ENCODE measurements around the gene PRTFDC1.
A peak's percentile ranks its signal among the peaks of the same experiment; 100 is the strongest.

PRTFDC1 gene

DNA sequence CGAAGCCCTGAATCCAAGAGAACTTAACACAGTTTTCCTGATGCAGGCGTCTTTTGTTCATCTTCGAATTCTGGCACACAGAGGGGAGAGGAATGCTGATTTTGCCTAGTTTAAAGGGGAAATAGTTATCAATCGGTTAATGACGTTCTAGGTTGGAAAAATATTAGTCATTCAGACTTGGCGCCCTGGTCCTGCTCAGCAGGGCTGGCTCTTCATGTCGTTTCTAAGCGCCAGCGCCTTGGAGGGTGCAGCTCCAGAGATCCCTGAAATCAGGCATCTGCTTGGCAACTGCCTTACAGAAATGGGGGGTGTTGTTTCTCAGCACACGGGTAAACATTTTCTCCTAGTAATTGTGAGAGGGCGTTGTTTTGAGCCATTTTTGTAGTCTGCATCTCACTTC lies 1.3 kb upstream of the PRTFDC1 start:
- Histone ChIP-seq H3K4me1 (ENCODE audit: control insufficient read depth, low read length) (no peaks in the 10 kb centered on the region), H4K20me1 (ENCODE audit: control insufficient read depth, insufficient read depth, low read depth, low read length) (no peaks in the 10 kb centered on the region), H3K9me2 (replicated peaks; ENCODE audit: control insufficient read depth, low read length) (no peaks in the 10 kb centered on the region), H3F3A (ENCODE audit: control insufficient read depth, insufficient read depth) (no peaks in the 10 kb centered on the region), H3K27ac (ENCODE audit: low read depth, low read length) (no peak overlapping the region), H3K27me3 (ENCODE audit: control insufficient read depth, low read length) (no peaks in the 10 kb centered on the region), H3K9me3 (ENCODE audit: control insufficient read depth, insufficient read depth, low read length) (no peaks in the 10 kb centered on the region), H3K36me3 (ENCODE audit: control insufficient read depth, low read length) (no peaks in the 10 kb centered on the region), H3K79me2 (ENCODE audit: control insufficient read depth, low read length) (no peaks in the 10 kb centered on the region), H3K4me2 (ENCODE audit: low read length) (no peak overlapping the region), H3K4me3 (ENCODE audit: low read length) (no peak overlapping the region)
- TF ChIP-seq EZH2phosphoT487 (IDR thresholded peaks at IDR 0.05; ENCODE audit: borderline replicate concordance, low read length), result no peak
- TF ChIP-seq, protein P1, sequence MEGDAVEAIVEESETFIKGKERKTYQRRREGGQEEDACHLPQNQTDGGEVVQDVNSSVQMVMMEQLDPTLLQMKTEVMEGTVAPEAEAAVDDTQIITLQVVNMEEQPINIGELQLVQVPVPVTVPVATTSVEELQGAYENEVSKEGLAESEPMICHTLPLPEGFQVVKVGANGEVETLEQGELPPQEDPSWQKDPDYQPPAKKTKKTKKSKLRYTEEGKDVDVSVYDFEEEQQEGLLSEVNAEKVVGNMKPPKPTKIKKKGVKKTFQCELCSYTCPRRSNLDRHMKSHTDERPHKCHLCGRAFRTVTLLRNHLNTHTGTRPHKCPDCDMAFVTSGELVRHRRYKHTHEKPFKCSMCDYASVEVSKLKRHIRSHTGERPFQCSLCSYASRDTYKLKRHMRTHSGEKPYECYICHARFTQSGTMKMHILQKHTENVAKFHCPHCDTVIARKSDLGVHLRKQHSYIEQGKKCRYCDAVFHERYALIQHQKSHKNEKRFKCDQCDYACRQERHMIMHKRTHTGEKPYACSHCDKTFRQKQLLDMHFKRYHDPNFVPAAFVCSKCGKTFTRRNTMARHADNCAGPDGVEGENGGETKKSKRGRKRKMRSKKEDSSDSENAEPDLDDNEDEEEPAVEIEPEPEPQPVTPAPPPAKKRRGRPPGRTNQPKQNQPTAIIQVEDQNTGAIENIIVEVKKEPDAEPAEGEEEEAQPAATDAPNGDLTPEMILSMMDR (IDR thresholded peaks at IDR 0.05; ENCODE audit: low read depth, low read length, poor library complexity, severe bottlenecking), result no peak

DNA sequence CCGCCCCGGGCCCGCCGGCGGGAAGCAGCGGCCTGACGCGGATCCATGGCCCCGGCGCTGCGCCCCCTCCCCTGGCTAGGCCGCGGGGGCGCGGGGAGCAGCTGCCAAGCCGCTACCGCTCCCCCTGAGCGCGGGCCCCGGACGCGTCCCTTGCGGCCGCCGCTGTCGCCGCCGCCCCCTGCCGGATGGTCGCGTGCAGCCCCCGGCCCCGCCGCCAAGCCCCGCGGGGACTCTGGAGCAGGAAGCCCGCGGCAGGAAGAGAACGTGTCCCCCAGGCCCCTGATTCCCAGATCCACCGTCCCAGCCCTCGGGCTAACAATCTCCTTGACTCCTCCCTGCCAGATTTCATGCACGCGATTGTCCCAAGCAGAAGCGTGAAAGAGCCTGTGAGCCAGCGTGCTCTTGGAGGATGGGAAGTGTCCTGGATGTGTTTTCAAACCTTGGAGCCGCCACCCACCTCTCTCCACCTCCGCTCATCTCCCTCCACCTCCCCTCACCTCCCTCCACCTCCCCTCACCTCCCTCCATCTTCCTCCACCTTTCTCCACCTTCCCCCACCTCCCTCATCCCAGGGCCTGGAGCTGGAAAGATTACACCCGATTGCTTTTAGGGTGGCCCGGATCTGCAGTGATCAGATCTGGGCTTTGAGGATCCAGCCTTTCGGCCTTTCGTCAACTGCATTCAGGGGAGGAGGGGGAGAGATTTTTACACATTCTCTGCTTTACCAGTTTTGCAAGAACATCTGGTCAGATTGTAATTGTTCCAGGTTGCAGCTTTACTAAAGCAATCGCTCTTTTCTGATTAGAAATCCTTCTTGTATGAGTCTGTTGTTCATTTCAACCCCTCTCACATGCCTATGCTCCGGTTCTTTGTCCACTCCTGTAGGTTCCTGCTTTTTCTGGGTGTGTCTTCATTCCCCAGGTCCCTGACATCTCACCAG lies 570 bp upstream of the PRTFDC1 start:
- H3K27ac ChIP-seq (ENCODE audit: low read depth, low read length), result no peak overlapping the region
- H3K9me3 ChIP-seq (ENCODE audit: control insufficient read depth, insufficient read depth, low read length), result no peaks in the 10 kb centered on the region
- no peaks in the 10 kb centered on the region for H3K9me2 ChIP-seq (replicated peaks; ENCODE audit: control insufficient read depth, low read length)
- H3F3A ChIP-seq (ENCODE audit: control insufficient read depth, insufficient read depth), result no peaks in the 10 kb centered on the region
- no peaks in the 10 kb centered on the region for H3K79me2 ChIP-seq (ENCODE audit: control insufficient read depth, low read length)
- H3K4me3 ChIP-seq (ENCODE audit: low read length), result peak overlapping the region; percentile 59
- no peaks in the 10 kb centered on the region for H4K20me1 ChIP-seq (ENCODE audit: control insufficient read depth, insufficient read depth, low read depth, low read length)
- H3K27me3 ChIP-seq (ENCODE audit: control insufficient read depth, low read length), result no peaks in the 10 kb centered on the region
- H3K4me2 ChIP-seq (ENCODE audit: low read length), result peak overlapping the region; percentile 48
- no peaks in the 10 kb centered on the region for H3K4me1 ChIP-seq (ENCODE audit: control insufficient read depth, low read length)
- no peak for TF ChIP-seq EZH2phosphoT487 (IDR thresholded peaks at IDR 0.05; ENCODE audit: borderline replicate concordance, low read length)
- H3K36me3 ChIP-seq (ENCODE audit: control insufficient read depth, low read length), result no peaks in the 10 kb centered on the region

DNA sequence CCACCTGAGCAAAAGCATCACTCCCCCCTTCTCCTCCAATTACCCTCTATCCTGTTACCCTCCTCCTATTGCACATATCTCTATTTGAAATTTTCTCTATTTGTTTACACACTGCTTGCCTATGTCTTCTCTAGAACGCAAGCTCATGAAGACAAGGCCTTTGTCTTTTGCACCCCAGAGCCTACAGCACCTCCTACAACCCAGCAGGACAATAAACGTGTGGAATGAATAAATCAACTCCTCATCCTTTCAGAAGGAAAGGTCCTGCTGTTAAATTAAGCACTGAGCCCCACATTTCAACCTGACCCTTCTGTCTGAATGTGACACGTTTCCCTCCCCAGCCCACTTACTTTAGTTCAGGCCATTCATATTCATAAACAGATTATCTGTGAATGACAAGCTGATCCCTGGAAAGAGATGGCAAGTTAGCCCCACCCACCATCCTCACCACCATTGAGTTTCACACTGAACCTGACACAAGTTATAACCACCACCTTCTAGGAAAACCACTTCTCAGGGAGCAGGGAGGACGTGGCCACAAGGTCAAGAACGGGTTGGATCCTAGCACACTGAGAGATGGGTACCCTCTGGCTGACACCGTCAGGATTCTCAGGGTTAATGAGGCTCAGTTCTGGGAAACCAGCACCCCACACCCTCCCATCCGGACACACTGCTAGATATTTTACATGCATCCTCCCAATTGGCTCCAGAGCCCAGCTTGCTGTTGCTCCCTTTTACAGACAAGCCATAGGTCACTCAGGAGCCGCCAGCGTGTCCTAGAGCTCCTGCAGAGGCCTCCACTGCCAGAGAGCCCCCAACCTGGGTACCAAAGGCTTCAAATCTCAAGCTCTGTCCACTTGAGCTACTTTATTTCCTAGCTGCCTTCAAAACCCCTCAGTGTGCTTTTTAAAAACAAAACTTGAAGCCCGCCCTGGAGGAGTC lies 934 bp downstream of the PRTFDC1 start:
- Histone ChIP-seq H3K27me3 (ENCODE audit: control insufficient read depth, low read length) (no peaks in the 10 kb centered on the region), H3K79me2 (ENCODE audit: control insufficient read depth, low read length) (no peaks in the 10 kb centered on the region), H3K27ac (ENCODE audit: low read depth, low read length) (no peak overlapping the region), H3F3A (ENCODE audit: control insufficient read depth, insufficient read depth) (no peaks in the 10 kb centered on the region), H3K36me3 (ENCODE audit: control insufficient read depth, low read length) (no peaks in the 10 kb centered on the region), H3K4me3 (ENCODE audit: low read length) (peak overlapping the region; percentile 59), H3K9me3 (ENCODE audit: control insufficient read depth, insufficient read depth, low read length) (no peaks in the 10 kb centered on the region), H3K9me2 (replicated peaks; ENCODE audit: control insufficient read depth, low read length) (no peaks in the 10 kb centered on the region), H4K20me1 (ENCODE audit: control insufficient read depth, insufficient read depth, low read depth, low read length) (no peaks in the 10 kb centered on the region), H3K4me2 (ENCODE audit: low read length) (peak overlapping the region; percentile 48), H3K4me1 (ENCODE audit: control insufficient read depth, low read length) (no peaks in the 10 kb centered on the region)
- TF ChIP-seq, protein P1 (IDR thresholded peaks at IDR 0.05; ENCODE audit: low read depth, low read length, poor library complexity, severe bottlenecking), result no peak
- TF ChIP-seq EZH2phosphoT487 (IDR thresholded peaks at IDR 0.05; ENCODE audit: borderline replicate concordance, low read length), result no peak

Data from DOHH2 (cell line).